ENCODE data around the gene SMAD2. TPM values are rescaled to one million over a fixed set of nuclear protein-coding genes. Genes with fewer than 3 reads are reported as not detected.
A peak's percentile ranks its signal among the peaks of the same experiment; 100 is the strongest.

Gene SMAD2
- total and polyA plus RNA-seq, 3 donors from 2014 or later, result 76.9 to 115 (median 109) TPM

DNA sequence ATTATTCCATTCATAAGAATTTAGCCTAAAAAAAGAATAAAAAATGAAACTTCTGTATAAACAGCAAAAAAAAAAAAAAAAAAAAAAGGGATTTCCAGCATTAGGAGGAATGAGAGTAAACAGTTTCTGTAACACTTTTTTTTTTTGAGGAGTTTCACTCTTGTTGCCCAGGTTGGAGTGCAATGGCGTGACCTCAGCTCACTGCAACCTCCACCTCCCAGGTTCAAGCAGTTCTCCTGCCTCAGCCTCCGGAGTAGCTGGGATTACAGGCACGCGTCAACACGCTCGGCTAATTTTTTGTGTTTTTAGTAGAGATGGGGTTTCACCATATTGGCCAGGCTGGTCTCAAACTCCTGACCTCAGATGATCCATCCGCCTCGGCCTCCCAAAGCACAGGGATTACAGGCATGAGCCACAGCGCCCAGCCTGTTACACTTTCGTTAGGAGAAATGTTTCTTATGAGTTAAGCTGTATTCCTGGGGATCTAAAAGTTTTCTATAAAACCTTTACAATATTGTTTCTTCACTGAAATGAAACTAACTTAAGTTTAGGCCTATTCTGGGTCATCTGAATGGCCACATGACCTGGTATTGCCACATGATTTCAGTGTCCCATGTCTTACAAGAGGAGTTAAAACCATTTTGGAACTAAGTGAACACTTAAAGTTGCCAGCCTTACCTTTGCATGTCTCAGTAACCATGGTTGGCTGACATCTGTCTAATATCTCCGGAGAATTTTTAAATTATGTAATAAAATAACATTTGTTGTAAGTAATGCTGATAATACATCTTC is 17.5 kb downstream of the SMAD2 start:
- peaks cover 12% of the 10 kb centered on the region for H3K4me1 ChIP-seq
- intact Hi-C loops (cut with DNase I; ENCODE audit: low total_unique reads), result no loop called here

DNA sequence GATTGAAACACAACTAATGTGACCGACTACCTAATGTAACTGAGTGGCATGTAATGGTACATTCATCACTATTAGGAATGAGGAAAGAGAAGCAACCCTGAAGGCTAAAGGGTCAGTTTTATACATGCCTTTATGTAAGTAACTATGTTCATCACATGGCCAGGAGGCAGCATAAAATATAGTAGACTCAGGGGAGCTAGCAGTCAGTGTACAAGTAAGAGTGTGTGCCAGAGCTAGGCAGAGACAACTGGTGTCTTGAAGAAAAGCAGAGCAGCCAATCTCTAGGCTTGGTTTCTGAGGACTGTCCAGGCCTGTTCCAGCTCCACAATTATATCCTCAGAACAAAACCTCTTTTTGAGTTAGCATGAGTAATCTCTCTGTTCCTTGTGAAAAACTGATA is 18.1 kb downstream of the SMAD2 start:
- H3K4me1 ChIP-seq, result peaks cover 12% of the 10 kb centered on the region
- intact Hi-C loops (cut with DNase I; ENCODE audit: low total_unique reads), result no loop called here
- H3K27me3 ChIP-seq, result no peaks in the 10 kb centered on the region
- H3K4me3 ChIP-seq, result no peak overlapping the region
- WGBS, 2 donors, result 57 to 72% methylated on average over 1 of the region's 1 CpG
- no peaks in the 10 kb centered on the region for H3K36me3 ChIP-seq (ENCODE audit: low read depth, missing control alignments)
- TF ChIP-seq POLR2A (IDR thresholded peaks at IDR 0.05), result no peak
- TF ChIP-seq, protein P1, sequence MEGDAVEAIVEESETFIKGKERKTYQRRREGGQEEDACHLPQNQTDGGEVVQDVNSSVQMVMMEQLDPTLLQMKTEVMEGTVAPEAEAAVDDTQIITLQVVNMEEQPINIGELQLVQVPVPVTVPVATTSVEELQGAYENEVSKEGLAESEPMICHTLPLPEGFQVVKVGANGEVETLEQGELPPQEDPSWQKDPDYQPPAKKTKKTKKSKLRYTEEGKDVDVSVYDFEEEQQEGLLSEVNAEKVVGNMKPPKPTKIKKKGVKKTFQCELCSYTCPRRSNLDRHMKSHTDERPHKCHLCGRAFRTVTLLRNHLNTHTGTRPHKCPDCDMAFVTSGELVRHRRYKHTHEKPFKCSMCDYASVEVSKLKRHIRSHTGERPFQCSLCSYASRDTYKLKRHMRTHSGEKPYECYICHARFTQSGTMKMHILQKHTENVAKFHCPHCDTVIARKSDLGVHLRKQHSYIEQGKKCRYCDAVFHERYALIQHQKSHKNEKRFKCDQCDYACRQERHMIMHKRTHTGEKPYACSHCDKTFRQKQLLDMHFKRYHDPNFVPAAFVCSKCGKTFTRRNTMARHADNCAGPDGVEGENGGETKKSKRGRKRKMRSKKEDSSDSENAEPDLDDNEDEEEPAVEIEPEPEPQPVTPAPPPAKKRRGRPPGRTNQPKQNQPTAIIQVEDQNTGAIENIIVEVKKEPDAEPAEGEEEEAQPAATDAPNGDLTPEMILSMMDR (IDR thresholded peaks at IDR 0.05), result no peak
- H3K9me3 ChIP-seq, result no peaks in the 10 kb centered on the region
- H3K27ac ChIP-seq, result peak overlapping the region in 1 of 2 donors; percentile 73
- peak; percentile 56 for DNase-seq

More for the DNA sequence above, 17.5 kb downstream of the SMAD2 start:
- H3K27ac ChIP-seq, result peak overlapping the region; percentile 32 to 73
- TF ChIP-seq POLR2A (IDR thresholded peaks at IDR 0.05), result no peak
- TF ChIP-seq, protein P1 (IDR thresholded peaks at IDR 0.05), result no peak
- WGBS, 2 donors, result 73 to 81% methylated on average over 11 of the region's 11 CpGs
- H3K27me3 ChIP-seq, result no peaks in the 10 kb centered on the region
- no peaks in the 10 kb centered on the region for H3K9me3 ChIP-seq
- no peaks in the 10 kb centered on the region for H3K36me3 ChIP-seq (ENCODE audit: low read depth, missing control alignments)
- DNase-seq, result no peak
- H3K4me3 ChIP-seq, result no peak overlapping the region

DNA sequence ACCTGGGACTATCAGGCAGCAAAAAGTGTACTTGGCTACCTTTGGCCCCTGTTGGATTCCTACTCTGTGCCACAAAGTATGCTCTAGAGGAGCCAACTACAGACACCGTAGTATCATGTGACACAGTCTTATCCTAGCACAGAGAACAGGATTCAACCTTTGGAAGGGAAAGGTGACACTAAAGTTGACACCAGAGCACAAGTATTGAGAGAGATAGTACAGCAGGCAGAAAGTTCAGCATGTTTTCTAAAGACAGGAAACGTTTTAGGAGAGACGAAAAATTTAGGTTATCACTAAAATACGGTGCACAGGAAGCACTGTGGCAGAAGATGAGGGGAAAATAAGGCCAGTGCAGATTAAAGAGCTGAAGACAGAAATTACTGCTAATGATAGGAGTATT is 18.6 kb downstream of the SMAD2 start:
- WGBS, 2 donors, result 30 to 39% methylated on average over 4 of the region's 4 CpGs
- H3K9me3 ChIP-seq, result no peaks in the 10 kb centered on the region
- no peak for DNase-seq
- no peak overlapping the region for H3K4me3 ChIP-seq
- no peaks in the 10 kb centered on the region for H3K36me3 ChIP-seq (ENCODE audit: low read depth, missing control alignments)
- TF ChIP-seq, protein P1 (IDR thresholded peaks at IDR 0.05), result no peak
- peaks cover 12% of the 10 kb centered on the region for H3K4me1 ChIP-seq
- H3K27ac ChIP-seq, result peak overlapping the region in 1 of 2 donors; percentile 73
- no peaks in the 10 kb centered on the region for H3K27me3 ChIP-seq
- intact Hi-C loops (cut with DNase I; ENCODE audit: low total_unique reads), result no loop called here

DNA sequence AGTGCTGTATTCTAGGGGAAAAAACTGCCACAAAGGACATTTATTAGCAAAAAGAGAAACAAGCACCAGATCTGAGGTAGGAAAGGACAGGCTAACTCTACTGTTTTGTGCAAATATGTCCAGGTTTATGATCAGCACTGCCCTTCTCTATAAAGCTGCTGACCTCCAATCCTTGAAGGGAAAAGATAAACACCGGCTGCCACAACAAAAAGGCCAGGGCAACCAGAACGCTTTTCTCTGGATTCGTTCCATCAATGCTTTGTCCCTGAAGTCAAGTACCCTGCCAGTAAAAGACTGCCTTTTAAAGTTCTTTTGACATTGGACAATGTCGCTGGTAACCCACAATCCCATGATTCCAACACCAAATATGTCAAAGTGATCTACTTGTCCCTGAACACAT is 21.0 kb downstream of the SMAD2 start:
- WGBS, 2 donors, result 68 to 77% methylated on average over 4 of the region's 4 CpGs
- TF ChIP-seq, protein P1 (IDR thresholded peaks at IDR 0.05), result no peak
- TF ChIP-seq POLR2A (IDR thresholded peaks at IDR 0.05), result no peak
- H3K4me3 ChIP-seq, result no peak overlapping the region
- H3K27ac ChIP-seq, result no peak overlapping the region
- no peaks in the 10 kb centered on the region for H3K36me3 ChIP-seq (ENCODE audit: low read depth, missing control alignments)
- peaks cover 12% of the 10 kb centered on the region for H3K4me1 ChIP-seq
- no peak for DNase-seq
- no peaks in the 10 kb centered on the region for H3K27me3 ChIP-seq
- intact Hi-C loops (cut with DNase I; ENCODE audit: low total_unique reads), result no loop called here
- H3K9me3 ChIP-seq, result no peaks in the 10 kb centered on the region

DNA sequence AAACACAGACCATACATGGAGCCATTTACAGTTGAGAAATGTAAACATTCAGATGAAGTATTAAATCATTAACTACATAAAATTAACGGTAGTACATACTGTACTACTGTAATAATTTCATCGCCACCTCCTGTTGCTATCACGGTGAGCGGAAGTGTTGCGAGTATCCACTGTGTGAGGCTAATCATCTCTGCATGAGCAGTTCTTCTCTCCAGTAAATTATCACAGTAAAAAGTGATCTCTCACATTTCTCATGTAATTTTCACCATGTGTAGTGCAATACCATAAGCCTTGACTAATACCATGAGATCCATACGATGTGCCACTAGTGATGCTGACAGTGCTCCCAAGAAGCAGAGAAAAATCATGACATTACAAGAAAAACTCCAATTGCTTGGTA is 21.9 kb downstream of the SMAD2 start:
- Histone ChIP-seq H3K4me3 (no peak overlapping the region), H3K4me1 (peaks cover 12% of the 10 kb centered on the region), H3K9me3 (no peaks in the 10 kb centered on the region), H3K27me3 (no peaks in the 10 kb centered on the region), H3K27ac (no peak overlapping the region), H3K36me3 (ENCODE audit: low read depth, missing control alignments) (no peaks in the 10 kb centered on the region)
- 78 to 84% methylated on average over 6 of the region's 6 CpGs for WGBS, 2 donors
- intact Hi-C loops (cut with DNase I; ENCODE audit: low total_unique reads), result no loop called here
- TF ChIP-seq, protein P1 (IDR thresholded peaks at IDR 0.05), result no peak
- TF ChIP-seq POLR2A (IDR thresholded peaks at IDR 0.05), result no peak
- DNase-seq, result no peak

Data from testis (tissue), 3 donors.